Frontal cortex (tissue), 1 donor: ENCODE measurements around the gene KRTAP12-1. TPM values are rescaled to one million over a fixed set of nuclear protein-coding genes. Genes with fewer than 3 reads are reported as not detected.

ENCODE experiments used
- small RNA-seq: library from RNA; depleted of rRNA; stranded (forward); fragments of <200 nt; gene quantifications from one replicate; pipeline ENCODE3, GENCODE V24; 2014
- total RNA-seq: library from RNA; depleted of rRNA; stranded (reverse); fragments of >200 nt; gene quantifications from one replicate; pipeline ENCODE4 v1.2.3, GENCODE V29; 2014

KRTAP12-1 gene
- total RNA-seq, 1 donor from 2014 or later, result not detected

Small RNA genes lying within 50 kb of the gene (small RNA-seq; reads per million reads assigned to genes)
- not detected for gene KRTAP12-6P

Other genes with a start within 250 kb of the KRTAP12-1 start
- gene LRRC3, start 226.7 kb downstream of the KRTAP12-1 start, total RNA-seq, result 3.7 TPM
- gene KRTAP10-1, start 142.0 kb downstream of the KRTAP12-1 start, total RNA-seq, result not detected
- gene KRTAP10-2, start 130.7 kb downstream of the KRTAP12-1 start, total RNA-seq, result not detected
- gene KRTAP10-3, start 123.4 kb downstream of the KRTAP12-1 start, total RNA-seq, result not detected
- not detected for gene KRTAP10-4, start 108.4 kb downstream of the KRTAP12-1 start, total RNA-seq
- gene KRTAP10-5, start 101.6 kb downstream of the KRTAP12-1 start, total RNA-seq, result not detected
- gene KRTAP10-6, start 89.7 kb downstream of the KRTAP12-1 start, total RNA-seq, result not detected
- gene KRTAP10-7, start 81.6 kb downstream of the KRTAP12-1 start, total RNA-seq, result not detected
- gene KRTAP10-8, start 70.1 kb downstream of the KRTAP12-1 start, total RNA-seq, result not detected
- not detected for gene KRTAP10-9, start 55.1 kb downstream of the KRTAP12-1 start, total RNA-seq
- not detected for gene KRTAP10-10, start 44.8 kb downstream of the KRTAP12-1 start, total RNA-seq
- gene KRTAP10-11, start 35.7 kb downstream of the KRTAP12-1 start, total RNA-seq, result not detected
- not detected for gene KRTAP12-4, start 27.5 kb downstream of the KRTAP12-1 start, total RNA-seq
- gene KRTAP12-3, start 24.2 kb downstream of the KRTAP12-1 start, total RNA-seq, result not detected
- gene KRTAP12-2, start 15.2 kb downstream of the KRTAP12-1 start, total RNA-seq, result not detected
- gene KRTAP10-12, start 15.0 kb upstream of the KRTAP12-1 start, total RNA-seq, result not detected
- not detected for gene TSPEAR, start 29.4 kb upstream of the KRTAP12-1 start, total RNA-seq
- 39.9 TPM for gene UBE2G2, start 119.7 kb upstream of the KRTAP12-1 start, total RNA-seq
- 63.2 TPM for gene SUMO3, start 135.9 kb upstream of the KRTAP12-1 start, total RNA-seq
- gene PTTG1IP, start 191.5 kb upstream of the KRTAP12-1 start, total RNA-seq, result 72.2 TPM
- gene ITGB2, start 238.7 kb upstream of the KRTAP12-1 start, total RNA-seq, result 4.9 TPM